MM.1S (cell line): Measurements from ENCODE around the gene GALE.

Source experiments
- DNase-seq: peaks from one replicate; pipeline ENCODE4 v3.0.0-alpha.2; 2015
- H2AFZ ChIP-seq: fragments of 300-600 bp; sonication (generic); 2 replicates; pipeline ENCODE4 v1.6.0; 2016; ENCODE audit warnings: antibody characterized with exemption, low read length
- H3F3A ChIP-seq: fragments of 300-600 bp; sonication (generic); 2 replicates; pipeline ENCODE4 v1.6.1; 2016; ENCODE audit warnings: mild to moderate bottlenecking, antibody characterized with exemption, low read length, moderate library complexity, mixed read lengths; ENCODE audit not compliant: insufficient read depth
- H3K27ac ChIP-seq: fragments of 300-600 bp; sonication (generic); 2 replicates; pipeline ENCODE4 v1.5.1; 2016; ENCODE audit warnings: mild to moderate bottlenecking, low read length
- H3K27me3 ChIP-seq: fragments of 300-600 bp; sonication (generic); replicated peaks from 2 replicates; pipeline ENCODE4 v1.6.0; 2016; ENCODE audit warnings: low read length; ENCODE audit not compliant: insufficient read depth
- H3K36me3 ChIP-seq: fragments of 300-600 bp; sonication (generic); replicated peaks from 2 replicates; pipeline ENCODE4 v1.6.1; 2016; ENCODE audit warnings: mild to moderate bottlenecking, low read length, mixed read lengths; ENCODE audit not compliant: insufficient read depth
- H3K4me1 ChIP-seq: fragments of 300-600 bp; sonication (generic); 2 replicates; pipeline ENCODE4 v1.6.1; 2016; ENCODE audit warnings: low read length, mixed read lengths
- H3K4me2 ChIP-seq: fragments of 300-600 bp; sonication (generic); 2 replicates; pipeline ENCODE4 v1.6.0; 2016; ENCODE audit warnings: low read depth, low read length
- H3K4me3 ChIP-seq: fragments of 300-600 bp; sonication (generic); 2 replicates; pipeline ENCODE4 v1.5.1; 2016; ENCODE audit warnings: low read length, mixed read lengths
- H3K79me2 ChIP-seq: fragments of 300-600 bp; sonication (generic); 2 replicates; pipeline ENCODE4 v1.6.1; 2016; ENCODE audit warnings: mixed run types, low read length, mixed read lengths
- H3K9ac ChIP-seq: fragments of 300-600 bp; sonication (generic); 2 replicates; pipeline ENCODE4 v1.6.1; 2016; ENCODE audit warnings: low read length, mixed read lengths
- H3K9me2 ChIP-seq: fragments of 300-600 bp; sonication (generic); replicated peaks from 2 replicates; pipeline ENCODE4 v1.6.1; 2016; ENCODE audit warnings: mild to moderate bottlenecking, low read length, mixed read lengths; ENCODE audit not compliant: insufficient read depth
- H3K9me3 ChIP-seq: fragments of 300-600 bp; sonication (generic); replicated peaks from 2 replicates; pipeline ENCODE4 v1.6.1; 2016; ENCODE audit warnings: mild to moderate bottlenecking, low read length, mixed read lengths; ENCODE audit not compliant: insufficient read depth
- H4K20me1 ChIP-seq: fragments of 300-600 bp; sonication (generic); 2 replicates; pipeline ENCODE4 v1.6.1; 2016; ENCODE audit warnings: mild to moderate bottlenecking, low read length, moderate library complexity, mixed read lengths; ENCODE audit not compliant: insufficient read depth
- CTCF ChIP-seq: fragments of 300-600 bp; sonication (generic); IDR thresholded peaks from 2 replicates; pipeline ENCODE4 v1.5.1; 2016; ENCODE audit warnings: antibody characterized with exemption, low read length, mixed read lengths
- EZH2 ChIP-seq: fragments of 300-600 bp; sonication (generic); optimal IDR thresholded peaks from 2 replicates; pipeline ENCODE3; 2017; ENCODE audit warnings: low read depth, mild to moderate bottlenecking, antibody characterized with exemption, low read length, mixed read lengths
- EZH2phosphoT487 ChIP-seq: fragments of 300-600 bp; sonication (generic); IDR thresholded peaks from 2 replicates; pipeline ENCODE4 v1.6.1; 2018; ENCODE audit warnings: antibody characterized with exemption, low read length

Gene GALE

GRCh38 chr1:23823767-23824166 lies 23.2 kb upstream of the GALE start:
- H3K27me3 ChIP-seq, result no peaks in the 10 kb centered on the region
- no peak overlapping the region for H3K4me3 ChIP-seq
- no peak overlapping the region for H3K9ac ChIP-seq
- no peaks in the 10 kb centered on the region for H3K36me3 ChIP-seq
- no peaks in the 10 kb centered on the region for H4K20me1 ChIP-seq
- peak overlapping the region; percentile 80; the same call in 1 of the 2 replicates for H3K4me2 ChIP-seq
- H3K79me2 ChIP-seq, result peaks cover 16% of the 10 kb centered on the region
- no peaks in the 10 kb centered on the region for H3K9me2 ChIP-seq
- H2AFZ ChIP-seq, result no peak overlapping the region
- no peaks in the 10 kb centered on the region for H3F3A ChIP-seq
- H3K4me1 ChIP-seq, result 0 out of 2 replicates have a peak, but pooled peaks cover 7% of the 10 kb centered on the region
- H3K27ac ChIP-seq, result no peak overlapping the region
- no peaks in the 10 kb centered on the region for H3K9me3 ChIP-seq
- TF ChIP-seq EZH2 (no peak), EZH2phosphoT487 (no peak), CTCF (no peak)
- no peak for DNase-seq

DNA sequence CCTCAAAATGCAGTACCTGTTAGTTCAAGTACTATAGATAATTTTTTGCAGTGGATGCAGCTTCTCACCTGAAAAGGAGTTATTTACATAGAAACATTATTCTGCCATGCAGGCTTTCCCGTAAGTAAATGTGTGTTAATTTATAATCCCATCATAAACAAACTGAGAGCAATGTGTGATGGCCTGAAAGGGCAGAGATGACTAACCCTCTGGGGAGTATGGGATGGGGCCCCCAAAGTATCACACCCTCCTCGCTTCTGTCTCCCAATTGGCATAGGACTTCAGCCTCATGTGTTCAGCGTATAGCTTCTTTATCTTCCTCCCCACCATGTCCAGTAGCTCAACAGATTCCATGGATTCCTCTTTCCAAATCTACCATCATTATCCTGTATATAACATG lies 17.1 kb upstream of the GALE start:
- Histone ChIP-seq H3K27ac (no peak overlapping the region), H3K4me2 (no peak overlapping the region)

DNA sequence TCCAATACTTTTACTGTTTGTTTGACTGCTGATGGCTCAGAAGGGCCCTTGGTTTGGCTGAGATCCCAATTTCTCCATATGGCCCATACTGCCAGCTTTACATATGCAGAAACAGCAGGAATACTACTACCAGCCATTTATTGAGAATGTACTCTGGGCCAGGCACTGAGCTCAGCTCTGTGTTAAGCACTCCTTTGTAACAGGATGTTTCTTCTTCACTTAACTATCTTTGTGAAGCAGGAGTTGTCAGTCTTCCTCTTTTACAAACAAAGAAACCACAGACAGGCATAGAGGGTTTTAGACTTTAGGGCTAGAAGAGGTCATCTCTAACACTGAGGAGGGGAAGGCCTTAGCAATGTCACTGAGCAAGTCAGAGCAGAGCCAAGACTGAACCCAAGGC lies 16.4 kb upstream of the GALE start:
- Histone ChIP-seq H3K9me3 (no peaks in the 10 kb centered on the region), H3K4me3 (no peak overlapping the region), H3K36me3 (no peaks in the 10 kb centered on the region), H3K27me3 (no peaks in the 10 kb centered on the region), H3K4me1 (no peaks in the 10 kb centered on the region), H4K20me1 (no peaks in the 10 kb centered on the region), H3K79me2 (no peaks in the 10 kb centered on the region), H3K27ac (no peak overlapping the region), H3K9me2 (no peaks in the 10 kb centered on the region), H3F3A (no peaks in the 10 kb centered on the region), H3K9ac (no peak overlapping the region), H3K4me2 (no peak overlapping the region), H2AFZ (no peak overlapping the region)
- DNase-seq, result no peak
- TF ChIP-seq EZH2, result no peak
- TF ChIP-seq EZH2phosphoT487, result no peak
- no peak for TF ChIP-seq CTCF

More for the DNA sequence above, 17.1 kb upstream of the GALE start:
- Histone ChIP-seq H3K79me2 (no peaks in the 10 kb centered on the region), H3K9me3 (no peaks in the 10 kb centered on the region), H3K4me3 (no peak overlapping the region), H2AFZ (no peak overlapping the region), H3K36me3 (no peaks in the 10 kb centered on the region), H3F3A (no peaks in the 10 kb centered on the region), H3K9ac (no peak overlapping the region), H3K4me1 (no peaks in the 10 kb centered on the region), H3K9me2 (no peaks in the 10 kb centered on the region), H3K27me3 (no peaks in the 10 kb centered on the region), H4K20me1 (no peaks in the 10 kb centered on the region)
- no peak for DNase-seq
- TF ChIP-seq CTCF (no peak), EZH2phosphoT487 (no peak), EZH2 (no peak)
